ENCODE data around the gene FPR3. TPM values are rescaled to one million over a fixed set of nuclear protein-coding genes. Genes with fewer than 3 reads are reported as not detected.

The FPR3 gene, protein sequence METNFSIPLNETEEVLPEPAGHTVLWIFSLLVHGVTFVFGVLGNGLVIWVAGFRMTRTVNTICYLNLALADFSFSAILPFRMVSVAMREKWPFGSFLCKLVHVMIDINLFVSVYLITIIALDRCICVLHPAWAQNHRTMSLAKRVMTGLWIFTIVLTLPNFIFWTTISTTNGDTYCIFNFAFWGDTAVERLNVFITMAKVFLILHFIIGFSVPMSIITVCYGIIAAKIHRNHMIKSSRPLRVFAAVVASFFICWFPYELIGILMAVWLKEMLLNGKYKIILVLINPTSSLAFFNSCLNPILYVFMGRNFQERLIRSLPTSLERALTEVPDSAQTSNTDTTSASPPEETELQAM
- total RNA-seq (2022) (not detected in 2 replicates), Bru-seq, nascent RNA (not detected), BruChase-seq, experiment 1, labeled RNA remaining after a 2-hour chase (not detected), BruChase-seq, experiment 2, labeled RNA remaining after a 6-hour chase (not detected)
- long read RNA-seq = 0 reads

- Mint-ChIP-seq H3K36me3 (ENCODE audit: insufficient read depth, unreplicated experiment) (no peaks in the 10 kb centered on the region), H3K27me3 (ENCODE audit: insufficient read depth, unreplicated experiment) (no peaks in the 10 kb centered on the region), H3K27ac (ENCODE audit: unreplicated experiment) (no peak within 1 kb of the TSS), H3K4me3 (ENCODE audit: unreplicated experiment) (no peak within 1 kb of the TSS), H3K4me1 (ENCODE audit: low read depth, unreplicated experiment) (no peaks in the 10 kb centered on the region), H3K9me3 (ENCODE audit: unreplicated experiment) (peaks cover 43% of the 10 kb centered on the region)
- Histone ChIP-seq H3K4me1 (no peaks in the 10 kb centered on the region), H3K9me3 (peaks cover 6% of the 10 kb centered on the region), H3K4me3 (ENCODE audit: low read depth, low read length) (no peak within 1 kb of the TSS), H3K36me3 (ENCODE audit: control insufficient read depth, insufficient read depth, low read length) (no peaks in the 10 kb centered on the region), H3K27me3 (replicated peaks; ENCODE audit: control insufficient read depth, insufficient read depth, low read length) (no peaks in the 10 kb centered on the region)
- intact Hi-C loops (cut with micrococcal nuclease; ENCODE audit: unreplicated experiment) = no loop called here
- TF ChIP-seq, protein P1, sequence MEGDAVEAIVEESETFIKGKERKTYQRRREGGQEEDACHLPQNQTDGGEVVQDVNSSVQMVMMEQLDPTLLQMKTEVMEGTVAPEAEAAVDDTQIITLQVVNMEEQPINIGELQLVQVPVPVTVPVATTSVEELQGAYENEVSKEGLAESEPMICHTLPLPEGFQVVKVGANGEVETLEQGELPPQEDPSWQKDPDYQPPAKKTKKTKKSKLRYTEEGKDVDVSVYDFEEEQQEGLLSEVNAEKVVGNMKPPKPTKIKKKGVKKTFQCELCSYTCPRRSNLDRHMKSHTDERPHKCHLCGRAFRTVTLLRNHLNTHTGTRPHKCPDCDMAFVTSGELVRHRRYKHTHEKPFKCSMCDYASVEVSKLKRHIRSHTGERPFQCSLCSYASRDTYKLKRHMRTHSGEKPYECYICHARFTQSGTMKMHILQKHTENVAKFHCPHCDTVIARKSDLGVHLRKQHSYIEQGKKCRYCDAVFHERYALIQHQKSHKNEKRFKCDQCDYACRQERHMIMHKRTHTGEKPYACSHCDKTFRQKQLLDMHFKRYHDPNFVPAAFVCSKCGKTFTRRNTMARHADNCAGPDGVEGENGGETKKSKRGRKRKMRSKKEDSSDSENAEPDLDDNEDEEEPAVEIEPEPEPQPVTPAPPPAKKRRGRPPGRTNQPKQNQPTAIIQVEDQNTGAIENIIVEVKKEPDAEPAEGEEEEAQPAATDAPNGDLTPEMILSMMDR (IDR thresholded peaks at IDR 0.05; ENCODE audit: insufficient read depth in 1 of 2, low read depth in 1 of 2, low read length in 1 of 2, severe bottlenecking in 1 of 2, unreplicated experiment in 1 of 2) = no peak
- ChIA-PET CTCF (no interaction called here), POLR2A (no interaction called here)
- BruUV-seq (replicated peaks) = no TSS peak
- no peak for DNase-seq
Measured at GRCh38 chr19:51794885-51795490, at the start of gene FPR3. TSS of gene FPR3 (plus strand) at chr19:51795157. CDS start at chr19:51823749, 28,592 bp downstream.

GRCh38 chr19:51746731-51747130, 48.2 kb upstream of the FPR3 start:
- POLR2A ChIA-PET = no interaction called here
- H3K27ac Mint-ChIP-seq (ENCODE audit: unreplicated experiment) = no peak overlapping the region
- intact Hi-C loops (cut with micrococcal nuclease; ENCODE audit: unreplicated experiment) = no loop called here
- no peaks in the 10 kb centered on the region for H3K27me3 ChIP-seq (replicated peaks; ENCODE audit: control insufficient read depth, insufficient read depth, low read length)
- H3K4me1 ChIP-seq = no peaks in the 10 kb centered on the region
- no peak overlapping the region for H3K4me3 ChIP-seq (ENCODE audit: low read depth, low read length)
- peaks cover 42% of the 10 kb centered on the region for H3K9me3 Mint-ChIP-seq (ENCODE audit: unreplicated experiment)
- H3K27me3 Mint-ChIP-seq (ENCODE audit: insufficient read depth, unreplicated experiment) = peaks cover 5% of the 10 kb centered on the region
- no peaks in the 10 kb centered on the region for H3K36me3 Mint-ChIP-seq (ENCODE audit: insufficient read depth, unreplicated experiment)
- CTCF ChIA-PET = no interaction called here
- TF ChIP-seq, protein P1 (IDR thresholded peaks at IDR 0.05; ENCODE audit: insufficient read depth in 1 of 2, low read depth in 1 of 2, low read length in 1 of 2, severe bottlenecking in 1 of 2, unreplicated experiment in 1 of 2) = no peak
- no peaks in the 10 kb centered on the region for H3K4me1 Mint-ChIP-seq (ENCODE audit: low read depth, unreplicated experiment)
- BruUV-seq (replicated peaks) = no TSS peak
- H3K4me3 Mint-ChIP-seq (ENCODE audit: unreplicated experiment) = no peak overlapping the region
- H3K36me3 ChIP-seq (ENCODE audit: control insufficient read depth, insufficient read depth, low read length) = no peaks in the 10 kb centered on the region
- H3K9me3 ChIP-seq = no peaks in the 10 kb centered on the region; the same call in 1 of the 2 replicates
- no peak for DNase-seq

GRCh38 chr19:51749979-51750378, 45.0 kb upstream of the FPR3 start:
- intact Hi-C loops (cut with micrococcal nuclease; ENCODE audit: unreplicated experiment) = no loop called here
- no peak for DNase-seq
- no peaks in the 10 kb centered on the region for H3K27me3 ChIP-seq (replicated peaks; ENCODE audit: control insufficient read depth, insufficient read depth, low read length)
- ChIA-PET POLR2A (no interaction called here), CTCF (no interaction called here)
- no TSS peak for BruUV-seq (replicated peaks)
- Mint-ChIP-seq H3K36me3 (ENCODE audit: insufficient read depth, unreplicated experiment) (no peaks in the 10 kb centered on the region), H3K27ac (ENCODE audit: unreplicated experiment) (no peak overlapping the region), H3K4me3 (ENCODE audit: unreplicated experiment) (no peak overlapping the region), H3K4me1 (ENCODE audit: low read depth, unreplicated experiment) (no peaks in the 10 kb centered on the region), H3K27me3 (ENCODE audit: insufficient read depth, unreplicated experiment) (peaks cover 5% of the 10 kb centered on the region), H3K9me3 (ENCODE audit: unreplicated experiment) (peaks cover 49% of the 10 kb centered on the region)
- H3K36me3 ChIP-seq (ENCODE audit: control insufficient read depth, insufficient read depth, low read length) = no peaks in the 10 kb centered on the region
- H3K4me1 ChIP-seq = no peaks in the 10 kb centered on the region
- TF ChIP-seq, protein P1 (IDR thresholded peaks at IDR 0.05; ENCODE audit: insufficient read depth in 1 of 2, low read depth in 1 of 2, low read length in 1 of 2, severe bottlenecking in 1 of 2, unreplicated experiment in 1 of 2) = no peak
- H3K4me3 ChIP-seq (ENCODE audit: low read depth, low read length) = no peak overlapping the region
- H3K9me3 ChIP-seq = no peaks in the 10 kb centered on the region
